Activated gamma-delta T cell (primary cell): ENCODE measurements around the gene MYO10.
"Not testable (repeated sequence)": the region's sequence is repeated elsewhere in the genome, so short reads cannot be mapped to it uniquely, and the experiment has no call there.

ENCODE experiments used
- DNase-seq: peaks from one replicate; lab custom pipeline; 2025; lab: John Stamatoyannopoulos, UW

MYO10 gene

GRCh38 chr5:16668631-16669030 is 267.5 kb downstream of the MYO10 start:
- DNase-seq, result no peak

- no peak for DNase-seq
These were observed 267.9 kb downstream of the MYO10 start for GRCh38 chr5:16668194-16668593.

GRCh38 chr5:16666883-16667398 is 269.1 kb downstream of the MYO10 start:
- no peak for DNase-seq

GRCh38 chr5:16666130-16666882 is 269.8 kb downstream of the MYO10 start:
- DNase-seq, result no peak

- no peak for DNase-seq
These were observed 270.5 kb downstream of the MYO10 start for GRCh38 chr5:16665601-16666000.

GRCh38 chr5:16664368-16664767 is 271.7 kb downstream of the MYO10 start:
- no peak for DNase-seq

GRCh38 chr5:16663840-16664239 is 272.2 kb downstream of the MYO10 start:
- DNase-seq, result no peak

- no peak for DNase-seq
These were observed 274.4 kb downstream of the MYO10 start for GRCh38 chr5:16661713-16662112.

GRCh38 chr5:16660982-16661381 is 275.1 kb downstream of the MYO10 start:
- DNase-seq, result no peak

- DNase-seq, result no peak
These were observed 276.6 kb downstream of the MYO10 start for GRCh38 chr5:16659536-16659935.

- DNase-seq, result no peak
These were observed 279.4 kb downstream of the MYO10 start for GRCh38 chr5:16656561-16657191.

GRCh38 chr5:16654647-16655334 is 281.3 kb downstream of the MYO10 start:
- no peak for DNase-seq

- not testable (repeated sequence) for DNase-seq
These were observed 287.3 kb downstream of the MYO10 start for GRCh38 chr5:16648739-16649138.

- DNase-seq, result no peak
These were observed 291.7 kb downstream of the MYO10 start for GRCh38 chr5:16644301-16644889.

- DNase-seq, result no peak
These were observed 293.2 kb downstream of the MYO10 start for GRCh38 chr5:16642867-16643266.

GRCh38 chr5:16639206-16639605 is 296.9 kb downstream of the MYO10 start:
- no peak for DNase-seq

- no peak for DNase-seq
These were observed 307.7 kb downstream of the MYO10 start for GRCh38 chr5:16628376-16628775.

GRCh38 chr5:16626696-16627264 is 309.3 kb downstream of the MYO10 start:
- no peak for DNase-seq

GRCh38 chr5:16625096-16625495 is 311.0 kb downstream of the MYO10 start:
- no peak for DNase-seq

GRCh38 chr5:16619136-16619535 is 317.0 kb downstream of the MYO10 start:
- no peak for DNase-seq

- no peak for DNase-seq
These were observed 317.8 kb downstream of the MYO10 start for GRCh38 chr5:16618138-16618897.
